ENCODE measurements around the gene THOP1.

THOP1 gene

DNA sequence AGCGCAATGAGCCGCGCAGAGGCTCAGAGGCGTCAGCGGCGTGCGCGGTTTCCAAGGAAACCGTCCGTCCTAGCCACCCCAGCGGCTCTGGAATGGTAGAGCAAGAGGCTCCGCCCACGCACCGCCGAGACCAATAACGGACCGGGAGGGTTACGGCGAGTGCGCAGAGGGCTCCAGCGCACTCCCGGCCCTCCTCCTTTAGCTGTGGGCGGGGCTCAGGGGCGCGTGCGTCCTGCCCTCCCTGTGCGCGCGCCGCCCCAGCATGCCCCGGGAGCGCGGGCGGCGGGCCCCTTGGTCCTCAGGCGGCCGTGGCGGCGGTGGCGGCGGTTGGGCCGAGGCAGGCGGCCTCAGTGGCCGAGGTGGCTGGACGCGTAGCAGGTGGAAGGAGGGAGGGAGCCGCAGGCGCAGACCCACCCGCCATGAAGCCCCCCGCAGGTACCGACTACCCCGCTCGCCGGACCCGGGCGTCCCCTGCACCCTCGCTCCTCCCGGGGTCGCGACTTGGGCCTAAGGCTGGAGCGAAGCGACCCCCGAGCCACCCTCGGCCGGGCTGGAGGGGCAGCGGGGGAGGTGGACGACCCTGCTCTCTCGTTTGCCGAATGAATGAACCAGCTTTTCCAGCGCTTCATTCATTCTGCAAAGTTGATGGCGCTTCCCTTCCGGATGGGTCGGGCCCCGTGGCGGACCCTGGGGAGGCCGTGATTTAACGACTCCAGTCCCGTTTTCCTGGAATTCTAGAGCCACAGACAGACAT, at the start of gene THOP1:
TSS of gene THOP1 (plus strand) at position 260 of the 754 bp plus-strand sequence. CDS start at position 420, 160 bp downstream.
- H3K9me3 ChIP-seq (ENCODE audit: low read length): no peaks in the 10 kb centered on the region
- peaks cover 29% of the 10 kb centered on the region for H3K4me1 ChIP-seq (ENCODE audit: insufficient read depth, low read length)
- peak within 1 kb of the TSS; percentile 75 for H2AFZ ChIP-seq (ENCODE audit: low read depth, low read length)
- H3K27me3 ChIP-seq (ENCODE audit: insufficient read depth, low read length): no peaks in the 10 kb centered on the region
- H3K36me3 ChIP-seq (ENCODE audit: insufficient read depth, low read length): peaks cover 28% of the 10 kb centered on the region
- H3K4me3 ChIP-seq (ENCODE audit: low read length): peak within 1 kb of the TSS; percentile 66

DNA sequence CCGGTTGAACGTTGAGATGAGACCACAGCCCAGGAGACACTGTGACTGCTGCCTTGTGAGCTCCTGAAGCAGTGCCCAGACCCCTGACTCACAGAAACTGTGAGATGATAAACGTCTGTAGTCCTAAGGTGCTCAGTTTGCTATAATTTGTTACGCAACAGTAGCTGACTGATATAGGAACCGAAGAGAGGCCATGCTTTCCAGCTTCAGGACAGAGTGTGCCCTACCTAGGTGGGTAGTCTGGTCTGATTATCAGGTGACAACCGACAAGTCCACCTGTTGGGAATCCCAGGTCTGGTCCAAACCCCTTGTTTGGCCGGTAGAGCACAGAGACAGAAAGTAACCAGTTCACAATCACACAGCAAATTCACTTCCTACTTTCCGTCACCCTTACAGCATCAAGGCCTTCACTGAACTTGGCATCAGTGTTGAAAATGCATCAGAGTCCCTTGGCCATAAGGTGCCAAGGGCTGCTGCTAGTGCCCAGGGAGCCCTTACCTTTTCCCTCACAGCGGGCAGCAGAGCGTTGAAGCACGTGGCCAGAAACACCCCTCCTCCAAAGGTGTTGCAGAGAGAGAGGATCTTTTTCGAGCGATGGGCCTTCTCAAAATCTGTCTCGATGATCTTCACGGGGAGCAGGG, 48.6 kb upstream of the THOP1 start:
- no peak overlapping the region for H3K4me3 ChIP-seq (ENCODE audit: low read length)
- peaks cover 43% of the 10 kb centered on the region for H3K36me3 ChIP-seq (ENCODE audit: insufficient read depth, low read length)
- no peaks in the 10 kb centered on the region for H3K27me3 ChIP-seq (ENCODE audit: insufficient read depth, low read length)
- H3K4me1 ChIP-seq (ENCODE audit: insufficient read depth, low read length): peaks cover 11% of the 10 kb centered on the region
- H2AFZ ChIP-seq (ENCODE audit: low read depth, low read length): no peak overlapping the region
- peaks cover 9% of the 10 kb centered on the region for H3K9me3 ChIP-seq (ENCODE audit: low read length)

DNA sequence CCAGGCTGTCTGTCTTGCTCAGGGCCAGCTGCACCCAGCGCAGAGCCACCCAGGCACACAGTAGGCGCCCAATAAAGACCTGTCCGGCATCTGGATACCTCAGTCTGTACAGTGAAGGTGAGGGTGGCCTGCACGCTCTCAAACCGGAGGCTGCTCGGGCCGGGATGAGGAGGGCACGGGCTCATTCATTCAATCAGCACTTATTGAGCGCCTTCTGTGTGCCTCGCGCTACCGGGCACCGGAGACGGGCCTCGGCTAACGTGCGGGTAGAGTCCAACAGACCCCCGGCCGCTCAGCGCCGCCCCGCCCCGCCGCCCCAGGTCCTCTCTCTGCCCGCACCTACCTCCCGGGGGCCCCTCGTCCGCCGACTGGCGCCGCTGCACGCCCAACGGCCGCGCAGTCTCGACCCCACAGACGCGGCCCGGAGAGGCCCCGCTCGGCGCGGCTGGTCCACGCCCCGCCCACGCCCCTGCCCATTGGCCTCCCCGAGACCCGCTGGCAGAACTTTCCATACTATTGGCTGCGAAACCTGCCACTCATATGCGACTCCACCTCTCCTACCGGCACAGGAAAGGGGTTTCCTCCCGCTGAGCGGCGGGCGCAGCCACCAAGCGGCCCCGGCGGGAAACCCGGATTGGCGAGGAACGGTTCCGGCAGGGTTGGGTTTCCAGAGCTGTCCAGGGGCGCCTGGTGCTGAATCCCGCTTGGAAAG, 45.5 kb upstream of the THOP1 start, which contains the start of gene SLC39A3:
TSS of gene SLC39A3 (minus strand) at position 416 of the 712 bp plus-strand sequence. CDS start 2,760 bp downstream, outside the sequence.
- Histone ChIP-seq H2AFZ (ENCODE audit: low read depth, low read length) (peak within 1 kb of the TSS; percentile 87), H3K4me3 (ENCODE audit: low read length) (peak within 1 kb of the TSS; percentile 88), H3K4me1 (ENCODE audit: insufficient read depth, low read length) (peaks cover 6% of the 10 kb centered on the region), H3K27me3 (ENCODE audit: insufficient read depth, low read length) (no peaks in the 10 kb centered on the region), H3K9me3 (ENCODE audit: low read length) (peaks cover 9% of the 10 kb centered on the region), H3K36me3 (ENCODE audit: insufficient read depth, low read length) (peaks cover 24% of the 10 kb centered on the region)

DNA sequence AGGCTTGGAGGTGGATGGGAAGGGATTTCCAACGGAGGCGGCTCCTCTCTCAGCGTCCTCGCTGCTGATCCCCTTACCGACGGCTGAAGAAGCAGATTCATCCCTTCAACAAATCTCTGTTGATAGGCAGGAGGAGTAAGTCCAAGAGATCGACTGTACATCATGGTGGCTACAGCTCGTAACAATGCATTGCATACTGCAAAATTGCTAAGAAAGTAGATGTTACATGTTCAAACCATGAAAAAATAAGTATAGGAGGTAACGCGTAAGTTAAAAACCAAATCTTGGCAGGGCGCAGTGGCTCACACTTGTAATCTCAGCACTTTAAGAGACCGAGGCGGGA, 45.0 kb upstream of the THOP1 start:
- H2AFZ ChIP-seq (ENCODE audit: low read depth, low read length): peak overlapping the region; percentile 87
- peak overlapping the region; percentile 88 for H3K4me3 ChIP-seq (ENCODE audit: low read length)
- peaks cover 18% of the 10 kb centered on the region for H3K36me3 ChIP-seq (ENCODE audit: insufficient read depth, low read length)
- H3K9me3 ChIP-seq (ENCODE audit: low read length): peaks cover 9% of the 10 kb centered on the region
- no peaks in the 10 kb centered on the region for H3K27me3 ChIP-seq (ENCODE audit: insufficient read depth, low read length)
- H3K4me1 ChIP-seq (ENCODE audit: insufficient read depth, low read length): peaks cover 6% of the 10 kb centered on the region

DNA sequence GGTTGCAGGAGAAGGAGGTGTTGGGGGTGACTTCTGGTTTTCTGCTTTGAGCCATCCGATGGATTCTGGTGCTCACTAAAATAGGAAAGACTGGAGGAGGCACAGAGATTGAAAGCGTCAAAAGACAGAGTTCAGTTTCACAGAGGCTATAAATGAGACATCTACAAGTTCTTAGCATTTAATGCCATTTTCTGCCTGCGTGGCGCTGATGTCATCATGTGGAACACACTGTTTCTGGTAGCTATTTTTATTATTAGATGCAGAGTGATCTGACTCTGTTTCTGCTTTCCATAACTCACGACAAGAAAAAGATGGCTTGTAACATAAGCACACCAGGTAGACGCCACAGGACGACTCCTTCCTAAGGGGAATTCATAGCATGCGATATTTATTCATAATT, 42.2 kb upstream of the THOP1 start:
- H3K4me1 ChIP-seq (ENCODE audit: insufficient read depth, low read length): peaks cover 6% of the 10 kb centered on the region
- no peaks in the 10 kb centered on the region for H3K9me3 ChIP-seq (ENCODE audit: low read length)
- no peaks in the 10 kb centered on the region for H3K36me3 ChIP-seq (ENCODE audit: insufficient read depth, low read length)
- H3K27me3 ChIP-seq (ENCODE audit: insufficient read depth, low read length): no peaks in the 10 kb centered on the region
- H3K4me3 ChIP-seq (ENCODE audit: low read length): no peak overlapping the region
- no peak overlapping the region for H2AFZ ChIP-seq (ENCODE audit: low read depth, low read length)

DNA sequence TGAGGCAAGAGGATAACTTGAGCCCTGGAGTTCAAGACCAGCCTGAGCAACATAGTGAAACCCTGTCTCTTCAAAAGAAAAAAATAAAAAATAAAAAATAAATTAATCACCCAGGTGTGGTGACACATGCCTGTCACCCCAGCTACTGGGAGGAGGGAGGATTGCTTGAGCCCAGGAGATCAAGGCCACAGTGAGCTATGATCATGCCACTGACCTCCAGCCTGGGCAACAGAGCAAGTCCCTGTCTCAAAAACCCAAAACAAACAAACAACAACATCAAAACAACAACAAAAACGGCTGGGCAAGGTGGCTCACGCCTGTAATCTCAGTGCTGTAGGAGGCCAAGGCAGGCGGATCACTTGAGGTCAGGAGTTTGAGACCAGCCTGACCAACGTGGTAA, 41.2 kb upstream of the THOP1 start:
- H3K4me1 ChIP-seq (ENCODE audit: insufficient read depth, low read length): peaks cover 5% of the 10 kb centered on the region
- no peaks in the 10 kb centered on the region for H3K36me3 ChIP-seq (ENCODE audit: insufficient read depth, low read length)
- no peaks in the 10 kb centered on the region for H3K27me3 ChIP-seq (ENCODE audit: insufficient read depth, low read length)
- no peak overlapping the region for H3K4me3 ChIP-seq (ENCODE audit: low read length)
- no peaks in the 10 kb centered on the region for H3K9me3 ChIP-seq (ENCODE audit: low read length)
- H2AFZ ChIP-seq (ENCODE audit: low read depth, low read length): no peak overlapping the region

DNA sequence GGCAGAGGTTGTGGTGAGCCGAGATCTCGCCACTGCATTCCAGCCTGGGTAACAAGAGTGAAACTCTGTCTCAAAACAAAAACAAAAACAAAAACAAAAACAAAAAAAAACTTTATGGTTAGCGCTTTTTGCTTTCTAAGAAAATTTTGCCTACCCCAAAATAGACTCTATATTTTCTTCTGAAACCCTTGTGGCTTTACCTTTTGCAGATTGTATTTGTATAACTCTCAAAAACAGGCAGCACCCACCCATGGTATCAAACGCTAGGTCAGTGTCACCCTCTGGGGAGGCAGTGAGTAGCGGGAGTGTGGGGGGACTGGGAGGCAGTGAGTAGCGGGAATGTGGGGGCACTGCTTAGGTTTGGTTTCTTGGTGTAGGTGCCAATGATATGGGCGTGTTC, 38.0 kb upstream of the THOP1 start:
- H3K27me3 ChIP-seq (ENCODE audit: insufficient read depth, low read length): no peaks in the 10 kb centered on the region
- H3K4me1 ChIP-seq (ENCODE audit: insufficient read depth, low read length): no peaks in the 10 kb centered on the region
- no peaks in the 10 kb centered on the region for H3K9me3 ChIP-seq (ENCODE audit: low read length)
- H3K4me3 ChIP-seq (ENCODE audit: low read length): no peak overlapping the region
- no peaks in the 10 kb centered on the region for H3K36me3 ChIP-seq (ENCODE audit: insufficient read depth, low read length)
- H2AFZ ChIP-seq (ENCODE audit: low read depth, low read length): no peak overlapping the region

DNA sequence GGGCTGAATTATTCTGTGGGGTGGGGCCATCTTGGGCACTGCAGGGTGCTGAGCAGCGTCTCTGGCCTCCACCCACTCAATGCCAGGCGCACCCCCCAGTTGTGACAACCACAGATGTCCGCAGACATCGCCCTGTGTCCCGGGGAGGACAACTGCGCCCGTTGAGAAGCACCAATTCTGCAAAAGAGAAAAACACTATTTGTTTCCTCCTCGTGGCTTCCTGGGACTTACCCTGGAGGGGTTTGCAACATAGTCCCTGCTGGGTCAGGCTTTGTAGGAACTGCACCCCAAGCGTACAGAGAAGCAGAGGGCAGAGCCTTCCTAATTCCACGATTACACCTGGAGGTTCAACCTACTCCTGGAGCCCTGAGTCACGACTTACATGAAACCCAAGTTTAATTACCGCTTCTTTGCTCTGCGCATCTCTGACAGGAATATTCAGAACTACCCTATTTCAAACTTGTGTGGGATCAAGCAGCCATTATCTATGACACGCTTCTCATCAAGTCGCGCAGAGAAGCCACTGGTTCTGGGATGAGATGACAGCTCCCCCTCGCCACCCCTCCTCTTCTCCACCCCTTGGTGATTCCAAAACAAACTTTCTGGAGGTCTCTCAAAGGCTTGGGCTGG, 34.4 kb upstream of the THOP1 start:
- H2AFZ ChIP-seq (ENCODE audit: low read depth, low read length): no peak overlapping the region
- H3K36me3 ChIP-seq (ENCODE audit: insufficient read depth, low read length): peaks cover 21% of the 10 kb centered on the region
- H3K9me3 ChIP-seq (ENCODE audit: low read length): no peaks in the 10 kb centered on the region
- no peaks in the 10 kb centered on the region for H3K4me1 ChIP-seq (ENCODE audit: insufficient read depth, low read length)
- H3K4me3 ChIP-seq (ENCODE audit: low read length): no peak overlapping the region
- H3K27me3 ChIP-seq (ENCODE audit: insufficient read depth, low read length): no peaks in the 10 kb centered on the region

DNA sequence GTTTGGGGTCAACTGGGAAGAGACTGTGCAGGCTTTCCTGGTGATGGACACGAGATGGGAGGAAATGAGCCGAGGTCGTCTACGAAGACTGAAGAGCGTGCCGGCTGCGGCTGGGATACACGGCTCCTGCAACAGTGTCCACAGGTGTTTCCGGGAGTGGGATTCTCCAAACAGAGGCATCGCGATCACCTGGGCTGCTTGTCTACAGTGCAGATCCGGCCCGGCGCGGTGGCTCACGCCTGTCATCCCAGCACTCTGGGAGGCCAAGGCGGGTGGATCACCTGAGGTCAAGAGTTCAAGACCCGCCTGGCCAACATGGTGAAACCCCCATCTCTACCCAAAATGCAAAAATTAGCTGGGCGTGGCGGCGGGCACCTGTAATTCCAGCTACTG, 33.9 kb upstream of the THOP1 start:
- Histone ChIP-seq H2AFZ (ENCODE audit: low read depth, low read length) (no peak overlapping the region), H3K9me3 (ENCODE audit: low read length) (no peaks in the 10 kb centered on the region), H3K27me3 (ENCODE audit: insufficient read depth, low read length) (no peaks in the 10 kb centered on the region), H3K4me3 (ENCODE audit: low read length) (no peak overlapping the region), H3K36me3 (ENCODE audit: insufficient read depth, low read length) (peaks cover 26% of the 10 kb centered on the region), H3K4me1 (ENCODE audit: insufficient read depth, low read length) (no peaks in the 10 kb centered on the region)

DNA sequence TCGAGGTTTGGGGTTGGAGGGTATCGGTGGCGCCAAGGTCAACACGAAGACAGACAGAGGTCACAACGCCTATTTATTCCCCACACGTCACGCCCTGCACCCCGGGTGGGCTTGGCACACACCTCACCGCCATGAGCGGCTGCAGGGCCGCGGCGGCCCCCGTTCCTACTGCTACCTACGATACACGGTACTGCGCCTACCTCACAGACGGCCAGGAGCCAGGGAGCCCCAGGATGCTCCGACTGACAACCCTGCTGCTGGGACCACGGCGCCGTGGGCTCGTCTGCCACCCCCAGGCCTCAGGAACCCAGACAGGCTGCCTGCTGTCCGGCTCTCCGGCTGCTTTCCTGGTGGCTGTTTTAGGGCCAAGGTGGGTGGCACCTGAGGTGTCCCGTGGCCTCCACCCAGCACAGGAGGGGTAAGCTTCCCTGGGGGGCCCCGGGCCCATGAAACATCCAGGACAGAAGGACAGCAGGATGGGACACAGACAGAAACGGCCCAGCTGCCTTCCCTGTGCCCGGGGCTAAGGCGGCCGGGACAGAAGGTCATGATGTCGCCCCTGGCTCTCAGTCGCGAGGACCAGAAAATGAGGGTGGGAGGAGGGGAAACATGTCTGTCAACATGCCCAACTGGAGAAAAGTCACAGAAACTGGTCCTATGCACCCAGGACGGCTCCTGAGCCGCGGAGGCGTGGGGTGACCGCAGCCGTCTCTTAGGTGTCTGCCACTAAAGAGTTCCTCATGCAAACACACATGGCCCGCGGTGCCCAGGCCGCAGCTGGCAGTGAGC, 30.4 kb upstream of the THOP1 start:
- H3K27me3 ChIP-seq (ENCODE audit: insufficient read depth, low read length): no peaks in the 10 kb centered on the region
- H3K36me3 ChIP-seq (ENCODE audit: insufficient read depth, low read length): peaks cover 47% of the 10 kb centered on the region
- H3K9me3 ChIP-seq (ENCODE audit: low read length): no peaks in the 10 kb centered on the region
- H2AFZ ChIP-seq (ENCODE audit: low read depth, low read length): no peak overlapping the region
- no peaks in the 10 kb centered on the region for H3K4me1 ChIP-seq (ENCODE audit: insufficient read depth, low read length)
- no peak overlapping the region for H3K4me3 ChIP-seq (ENCODE audit: low read length)

DNA sequence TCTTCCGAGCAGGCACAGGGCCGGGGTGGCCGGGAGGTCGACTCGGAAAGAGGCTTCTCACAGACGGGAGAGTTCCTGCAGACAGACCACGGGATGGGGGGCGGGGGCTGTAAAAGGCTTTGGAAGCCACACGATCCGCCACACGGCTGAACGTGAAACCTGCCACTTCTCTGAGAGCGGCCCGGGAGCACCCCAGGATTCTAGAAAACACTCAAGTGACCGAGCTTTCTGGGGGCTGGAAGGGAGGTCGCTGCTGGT, 29.9 kb upstream of the THOP1 start:
- Histone ChIP-seq H2AFZ (ENCODE audit: low read depth, low read length) (no peak overlapping the region), H3K4me1 (ENCODE audit: insufficient read depth, low read length) (no peaks in the 10 kb centered on the region), H3K27me3 (ENCODE audit: insufficient read depth, low read length) (no peaks in the 10 kb centered on the region), H3K4me3 (ENCODE audit: low read length) (no peak overlapping the region), H3K36me3 (ENCODE audit: insufficient read depth, low read length) (peaks cover 49% of the 10 kb centered on the region), H3K9me3 (ENCODE audit: low read length) (no peaks in the 10 kb centered on the region)

DNA sequence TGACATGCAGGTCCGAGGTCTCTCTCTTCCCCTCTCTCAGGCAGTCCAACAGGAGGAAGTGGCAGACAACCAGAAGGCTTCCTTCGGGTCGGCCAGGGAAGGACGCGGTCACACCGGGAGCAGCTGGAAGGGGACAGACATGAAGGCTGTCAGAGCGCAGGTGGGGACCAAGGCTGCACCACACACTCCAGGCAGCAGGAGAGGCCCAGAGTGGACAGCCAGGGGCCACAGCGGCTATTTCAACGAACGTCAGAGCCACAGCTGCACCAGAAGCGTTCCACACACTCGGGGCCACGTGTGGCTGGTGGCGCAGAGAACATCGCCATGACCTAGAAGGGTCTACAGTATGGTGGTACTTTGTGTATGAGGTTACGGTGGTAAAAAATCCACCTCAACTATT, 29.5 kb upstream of the THOP1 start:
- Histone ChIP-seq H3K4me1 (ENCODE audit: insufficient read depth, low read length) (no peaks in the 10 kb centered on the region), H3K4me3 (ENCODE audit: low read length) (no peak overlapping the region), H3K27me3 (ENCODE audit: insufficient read depth, low read length) (no peaks in the 10 kb centered on the region), H3K9me3 (ENCODE audit: low read length) (no peaks in the 10 kb centered on the region), H2AFZ (ENCODE audit: low read depth, low read length) (no peak overlapping the region), H3K36me3 (ENCODE audit: insufficient read depth, low read length) (peaks cover 54% of the 10 kb centered on the region)
